Colonic mucosa (tissue), 4 donors: Measurements from ENCODE around the gene FOXF2. TPM values are rescaled to one million over a fixed set of nuclear protein-coding genes. Genes with fewer than 3 reads are reported as not detected.

Experiments used
- DNase-seq: peaks from one replicate; pipeline ENCODE4 v3.0.0-alpha.2; 2020
- H3K27ac ChIP-seq: fragments of 200-600 bp; one replicate; pipeline ENCODE4 v1.8.0; 2021
- H3K27me3 ChIP-seq: fragments of 200-600 bp; one replicate; pipeline ENCODE4 v1.8.0; 2021
- H3K36me3 ChIP-seq: fragments of 200-600 bp; one replicate; pipeline ENCODE4 v1.8.0; 2021
- H3K4me1 ChIP-seq: fragments of 200-600 bp; one replicate; pipeline ENCODE4 v1.8.0; 2021; ENCODE audit warnings: mild to moderate bottlenecking
- H3K4me3 ChIP-seq: fragments of 200-600 bp; one replicate; pipeline ENCODE4 v1.8.0; 2021
- H3K9ac ChIP-seq, 2 donors: one replicate each; pipeline ENCODE4 v1.7.0; 2013; ENCODE audit warnings: control low read depth in 2 of 2, low read depth in 2 of 2, low read length in 2 of 2
- H3K9me3 ChIP-seq: fragments of 200-600 bp; one replicate; pipeline ENCODE4 v1.8.0; 2021
- CTCF ChIP-seq: fragments of 200-600 bp; IDR thresholded peaks from one replicate; pipeline ENCODE4 v1.8.0; 2022; ENCODE audit warnings: antibody characterized with exemption, mild to moderate bottlenecking
- intact Hi-C: fragments of 100-400 bp; cut with DNase I; formaldehyde crosslinking; loops from one replicate; pipeline ENCODE4 v1.14.1; 2022
- total RNA-seq, 2 donors: library from RNA; stranded (reverse); fragmentation: NEBNext Ultra II Directional in 1 of 2; extraction: Animal tissue kit (Norgen Biotek cat#: 25700) in 1 of 2; gene quantifications; one replicate each; pipeline ENCODE4 v1.2.1, GENCODE V29; 2021
- donor health status: healthy.
- donor health status: DM: no; HTN: no; CAD: no.
- donor health status: DM: no; HTN: no; CAD: no.

Gene FOXF2
- total RNA-seq, 2 donors from 2014 or later = 4.2 to 8.4 TPM

- Histone ChIP-seq H3K36me3 (no peaks in the 10 kb centered on the region), H3K27ac (peak overlapping the region; percentile 10), H3K9me3 (no peaks in the 10 kb centered on the region), H3K9ac (no peak overlapping the region), H3K4me3 (no peak overlapping the region), H3K27me3 (peaks cover 42% of the 10 kb centered on the region), H3K4me1 (no peaks in the 10 kb centered on the region)
- intact Hi-C loops = no loop called here
- peak; percentile 67 for DNase-seq
- peak; percentile 94 for TF ChIP-seq CTCF
Observed at GRCh38 chr6:1396952-1397868, 7.8 kb downstream of the FOXF2 start.

- DNase-seq = no peak
- Histone ChIP-seq H3K4me1 (no peaks in the 10 kb centered on the region), H3K27ac (no peak overlapping the region), H3K36me3 (no peaks in the 10 kb centered on the region), H3K9me3 (no peaks in the 10 kb centered on the region), H3K9ac (no peak overlapping the region), H3K27me3 (peaks cover 24% of the 10 kb centered on the region), H3K4me3 (no peak overlapping the region)
- TF ChIP-seq CTCF = no peak
- intact Hi-C loops = no loop called here
Observed at GRCh38 chr6:1399085-1399780, 9.9 kb downstream of the FOXF2 start.

- Histone ChIP-seq H3K27ac (no peak overlapping the region), H3K9me3 (no peaks in the 10 kb centered on the region), H3K4me1 (no peaks in the 10 kb centered on the region), H3K4me3 (no peak overlapping the region), H3K27me3 (peaks cover 16% of the 10 kb centered on the region), H3K9ac (no peak overlapping the region), H3K36me3 (no peaks in the 10 kb centered on the region)
- no peak for TF ChIP-seq CTCF
- no peak for DNase-seq
- intact Hi-C loops = no loop called here
Observed at GRCh38 chr6:1400126-1400850, 10.9 kb downstream of the FOXF2 start.

GRCh38 chr6:1402369-1402768, 13.0 kb downstream of the FOXF2 start:
- Histone ChIP-seq H3K9me3 (no peaks in the 10 kb centered on the region), H3K9ac (no peak overlapping the region), H3K27ac (no peak overlapping the region), H3K36me3 (no peaks in the 10 kb centered on the region), H3K27me3 (no peaks in the 10 kb centered on the region), H3K4me3 (no peak overlapping the region), H3K4me1 (no peaks in the 10 kb centered on the region)
- TF ChIP-seq CTCF = no peak
- DNase-seq = no peak
- intact Hi-C loops = no loop called here

- no peaks in the 10 kb centered on the region for H3K9me3 ChIP-seq
- H3K4me1 ChIP-seq = no peaks in the 10 kb centered on the region
- H3K9ac ChIP-seq = no peak overlapping the region
- no peak overlapping the region for H3K27ac ChIP-seq
- DNase-seq = no peak
- no peak for TF ChIP-seq CTCF
- no peak overlapping the region for H3K4me3 ChIP-seq
- no peaks in the 10 kb centered on the region for H3K27me3 ChIP-seq
- intact Hi-C loops = no loop called here
- H3K36me3 ChIP-seq = no peaks in the 10 kb centered on the region
Observed at GRCh38 chr6:1402868-1403267, 13.5 kb downstream of the FOXF2 start.
